Measurements from ENCODE around the gene TBC1D14. TPM values are rescaled to one million over a fixed set of nuclear protein-coding genes. Genes with fewer than 3 reads are reported as not detected.

Gene TBC1D14
- total RNA-seq, 1 experiment from 2014 or later = 36.3 TPM

GRCh38 chr4:6968496-6968895 is 58.9 kb downstream of the TBC1D14 start:
- CTCF ChIA-PET = no interaction called here
- no TSS peak for BruUV-seq (replicated peaks)

GRCh38 chr4:6969826-6970800 is 60.5 kb downstream of the TBC1D14 start:
- Histone ChIP-seq H3K9me3 (ENCODE audit: control insufficient read depth, insufficient read depth, low read depth, low read length) (no peaks in the 10 kb centered on the region), H3K4me1 (ENCODE audit: control insufficient read depth, insufficient read depth, low read length) (no peaks in the 10 kb centered on the region), H3K27ac (ENCODE audit: low read length) (no peak overlapping the region), H3K4me3 (ENCODE audit: low read depth in 2 of 2, low read length in 2 of 2) (no peak overlapping the region), H3K27me3 (ENCODE audit: control insufficient read depth, insufficient read depth, low read length) (no peaks in the 10 kb centered on the region), H3K36me3 (ENCODE audit: control insufficient read depth, insufficient read depth, low read length) (no peaks in the 10 kb centered on the region)
- BruUV-seq (replicated peaks) = no TSS peak
- in situ Hi-C loops (cut with HindIII; ENCODE audit: low pct_unique_long_range_greater_than_20kb, low sequenced_read_pairs) = no loop called here
- ATAC-seq = no peak
- ChIA-PET POLR2A (no interaction called here), CTCF (interaction anchor here (0.7 kb wide), 1 partner anchor 14 kb away, joined by 3 read pairs; no protein-coding TSS in a partner anchor)
- no peak for DNase-seq (ENCODE audit: low read depth, low spot score)
- intact Hi-C loops (cut with micrococcal nuclease; ENCODE audit: unreplicated experiment) = no loop called here
- TF ChIP-seq POLR2AphosphoS5 (IDR thresholded peaks at IDR 0.05; ENCODE audit: low read depth, low read length) = no peak

More at GRCh38 chr4:6968496-6968895, 58.9 kb downstream of the TBC1D14 start:
- H3K4me3 ChIP-seq (ENCODE audit: low read depth in 2 of 2, low read length in 2 of 2) = no peak overlapping the region
- POLR2A ChIA-PET = no interaction called here
- no peaks in the 10 kb centered on the region for H3K36me3 ChIP-seq (ENCODE audit: control insufficient read depth, insufficient read depth, low read length)
- no peak for ATAC-seq
- H3K4me1 ChIP-seq (ENCODE audit: control insufficient read depth, insufficient read depth, low read length) = no peaks in the 10 kb centered on the region
- no peak for DNase-seq (ENCODE audit: low read depth, low spot score)
- TF ChIP-seq REST (IDR thresholded peaks at IDR 0.05; ENCODE audit: insufficient read depth in 1 of 2, low read depth in 2 of 2, low read length in 1 of 2) = no peak
- no peak for TF ChIP-seq CTCF (IDR thresholded peaks at IDR 0.05)
- TF ChIP-seq POLR2AphosphoS5 (IDR thresholded peaks at IDR 0.05; ENCODE audit: low read depth, low read length) = no peak
- TF ChIP-seq SIN3A (IDR thresholded peaks at IDR 0.05; ENCODE audit: borderline replicate concordance, insufficient read depth, low read depth, low read length) = no peak
- TF ChIP-seq TCF7L2 (IDR thresholded peaks at IDR 0.05; ENCODE audit: low read depth, low read length) = no peak
- no peaks in the 10 kb centered on the region for H3K27me3 ChIP-seq (ENCODE audit: control insufficient read depth, insufficient read depth, low read length)
- no peaks in the 10 kb centered on the region for H3K9me3 ChIP-seq (ENCODE audit: control insufficient read depth, insufficient read depth, low read depth, low read length)
- in situ Hi-C loops (cut with HindIII; ENCODE audit: low pct_unique_long_range_greater_than_20kb, low sequenced_read_pairs) = no loop called here
- no peak overlapping the region for H3K27ac ChIP-seq (ENCODE audit: low read length)
- intact Hi-C loops (cut with micrococcal nuclease; ENCODE audit: unreplicated experiment) = no loop called here
